H9 (cell line): Measurements from ENCODE around the gene MYOF. TPM values are rescaled to one million over a fixed set of nuclear protein-coding genes. Genes with fewer than 3 reads are reported as not detected.
A peak's percentile ranks its signal among the peaks of the same experiment; 100 is the strongest.

Experiments used
- DNase-seq: peaks from one replicate; pipeline ENCODE4 v3.0.0-alpha.2; 2017
- H2AFZ ChIP-seq: one replicate; pipeline ENCODE4 v1.6.1; 2013; ENCODE audit warnings: mild to moderate bottlenecking, low read length, control low read depth, moderate library complexity
- H2AK5ac ChIP-seq: 2 replicates; pipeline ENCODE4 v1.6.1; 2013; ENCODE audit warnings: low read length, control low read depth, mixed read lengths; ENCODE audit not compliant: insufficient read length
- H2BK120ac ChIP-seq: one replicate; pipeline ENCODE4 v1.6.1; 2013; ENCODE audit warnings: low read depth, mild to moderate bottlenecking, low read length, control low read depth, inconsistent platforms; ENCODE audit not compliant: poor library complexity, severe bottlenecking
- H2BK12ac ChIP-seq: 2 replicates; pipeline ENCODE4 v1.6.1; 2013; ENCODE audit warnings: low read length, control low read depth, mixed read lengths, low read depth; ENCODE audit not compliant: insufficient read length
- H2BK15ac ChIP-seq: 2 replicates; pipeline ENCODE4 v1.6.1; 2013; ENCODE audit warnings: low read depth, low read length, control low read depth
- H2BK20ac ChIP-seq: one replicate; pipeline ENCODE4 v1.6.1; 2013; ENCODE audit warnings: low read depth, mild to moderate bottlenecking, low read length, control low read depth, inconsistent platforms; ENCODE audit not compliant: poor library complexity, severe bottlenecking
- H2BK5ac ChIP-seq: 2 replicates; pipeline ENCODE4 v1.6.1; 2013; ENCODE audit warnings: low read length, control low read depth, mixed read lengths; ENCODE audit not compliant: insufficient read length
- H3K14ac ChIP-seq: 2 replicates; pipeline ENCODE4 v1.6.1; 2013; ENCODE audit warnings: low read length, control low read depth; ENCODE audit not compliant: insufficient read depth
- H3K18ac ChIP-seq: 2 replicates; pipeline ENCODE4 v1.6.1; 2013; ENCODE audit warnings: low read depth, mild to moderate bottlenecking, mixed read lengths, low read length, control low read depth; ENCODE audit not compliant: insufficient read length
- H3K23ac ChIP-seq: 2 replicates; pipeline ENCODE4 v1.6.1; 2013; ENCODE audit warnings: low read length, control low read depth, mixed read lengths, low read depth; ENCODE audit not compliant: insufficient read length
- H3K23me2 ChIP-seq: 2 replicates; pipeline ENCODE4 v1.6.1; 2013; ENCODE audit warnings: low read depth, mild to moderate bottlenecking, mixed read lengths, low read length, control low read depth; ENCODE audit not compliant: insufficient read length, poor library complexity, severe bottlenecking
- H3K27ac ChIP-seq: 2 replicates; pipeline ENCODE4 v1.5.1; 2013; ENCODE audit warnings: low read length, control low read depth, mixed read lengths, low read depth; ENCODE audit not compliant: insufficient read length
- H3K27me3 ChIP-seq: 2 replicates; pipeline ENCODE4 v1.6.1; 2013; ENCODE audit warnings: low read length, control low read depth, inconsistent platforms; ENCODE audit not compliant: insufficient read depth
- H3K4ac ChIP-seq: 2 replicates; pipeline ENCODE4 v1.6.1; 2013; ENCODE audit warnings: low read depth, mild to moderate bottlenecking, control low read depth, inconsistent platforms, low read length, moderate library complexity
- H3K4me1 ChIP-seq: 2 replicates; pipeline ENCODE4 v1.6.1; 2013; ENCODE audit warnings: low read length, control low read depth, inconsistent platforms; ENCODE audit not compliant: insufficient read depth
- H3K4me2 ChIP-seq: 2 replicates; pipeline ENCODE4 v1.6.1; 2013; ENCODE audit warnings: low read length, control low read depth, mixed read lengths; ENCODE audit not compliant: insufficient read length, insufficient read depth
- H3K56ac ChIP-seq: 2 replicates; pipeline ENCODE4 v1.6.1; 2013; ENCODE audit warnings: low read depth, mild to moderate bottlenecking, mixed read lengths, low read length, control low read depth; ENCODE audit not compliant: insufficient read length
- H3K79me1 ChIP-seq: 2 replicates; pipeline ENCODE4 v1.6.1; 2013; ENCODE audit warnings: low read depth, mild to moderate bottlenecking, moderate library complexity, low read length, control low read depth, inconsistent platforms; ENCODE audit not compliant: insufficient read depth, poor library complexity, severe bottlenecking
- H3K79me2 ChIP-seq: 2 replicates; pipeline ENCODE4 v1.6.1; 2013; ENCODE audit warnings: low read length, control low read depth, inconsistent platforms; ENCODE audit not compliant: insufficient read depth
- H3K9ac ChIP-seq: 2 replicates; pipeline ENCODE4 v1.6.1; 2013; ENCODE audit warnings: low read length, control low read depth, mixed read lengths; ENCODE audit not compliant: insufficient read length; ENCODE audit errors: extremely low read depth
- H3K9me3 ChIP-seq: one replicate; pipeline ENCODE4 v1.6.1; 2013; ENCODE audit warnings: low read depth, low read length, inconsistent platforms; ENCODE audit not compliant: control insufficient read depth
- H3T11ph ChIP-seq: one replicate; pipeline ENCODE4 v1.6.1; 2013; ENCODE audit warnings: mild to moderate bottlenecking, low read length, control low read depth, inconsistent platforms
- H4K20me1 ChIP-seq: one replicate; pipeline ENCODE4 v1.6.1; 2013; ENCODE audit not compliant: control insufficient read depth, insufficient read length, insufficient read depth
- H4K5ac ChIP-seq: 2 replicates; pipeline ENCODE4 v1.6.1; 2013; ENCODE audit warnings: low read depth, mild to moderate bottlenecking, mixed read lengths, low read length, control low read depth; ENCODE audit not compliant: insufficient read length
- H4K8ac ChIP-seq: replicated peaks from 2 replicates; pipeline ENCODE4 v1.6.1; 2013; ENCODE audit warnings: low read length, control low read depth, mixed read lengths, low read depth; ENCODE audit not compliant: insufficient read length
- H4K91ac ChIP-seq: 2 replicates; pipeline ENCODE4 v1.6.1; 2013; ENCODE audit warnings: low read depth, mild to moderate bottlenecking, moderate library complexity, mixed read lengths, low read length, control low read depth; ENCODE audit not compliant: insufficient read length
- H3K27ac Mint-ChIP-seq, 3 experiments: 2 replicates in 2 of 3; 3 replicates in 1 of 3; pipeline ENCODE4 v1.8.0; 2020 to 2021; ENCODE audit warnings: mixed read lengths in 3 of 3, mild to moderate bottlenecking in 1 of 3, moderate library complexity in 1 of 3
- H3K27me3 Mint-ChIP-seq: 2 replicates; pipeline ENCODE4 v1.8.0; 2021; ENCODE audit warnings: low read depth, mild to moderate bottlenecking, moderate library complexity, mixed read lengths
- H3K36me3 Mint-ChIP-seq, 3 experiments: 2 replicates in 2 of 3; 3 replicates in 1 of 3; pipeline ENCODE4 v1.8.0; 2020 to 2021; ENCODE audit warnings: low read depth in 3 of 3, mixed read lengths in 3 of 3; ENCODE audit not compliant: insufficient read depth in 1 of 3
- H3K4me1 Mint-ChIP-seq, 2 experiments: 2 replicates each; pipeline ENCODE4 v1.8.0; 2020; ENCODE audit warnings: mixed read lengths in 2 of 2
- H3K4me3 Mint-ChIP-seq, 2 experiments: 2 replicates in 1 of 2; 3 replicates in 1 of 2; pipeline ENCODE4 v1.8.0; 2020 to 2021; ENCODE audit warnings: mild to moderate bottlenecking in 2 of 2, mixed read lengths in 2 of 2, moderate library complexity in 1 of 2
- H3K9me3 Mint-ChIP-seq, 2 experiments: 2 replicates in 1 of 2; 3 replicates in 1 of 2; pipeline ENCODE4 v1.8.0; 2020; ENCODE audit warnings: mild to moderate bottlenecking in 2 of 2, mixed read lengths in 2 of 2, moderate library complexity in 1 of 2
- WGBS: extraction: QIAGEN DNeasy Blood & Tissue Kit; methylation state at CpG from one replicate; pipeline ENCODE4 v1.1.7; 2013; ENCODE audit warnings: missing lambda C conversion rate, low lambda C conversion rate, mixed read lengths; ENCODE audit not compliant: insufficient read length; ENCODE audit errors: extremely low coverage; 5-methylcytosine and 5-hydroxymethylcytosine counted together
- total RNA-seq: library from RNA; stranded (reverse); gene quantifications from 2 replicates; pipeline ENCODE4 v1.2.1, GENCODE V29; 2021
- TF ChIP-seq, protein P1 (sequence below): fragments of 200-600 bp; sonication (generic); conservative IDR thresholded peaks from 3 replicates; pipeline ENCODE4 v1.8.0; 2021; ENCODE audit warnings: antibody characterized with exemption, mild to moderate bottlenecking

MYOF gene
- total RNA-seq, 1 experiment from 2014 or later, result 2.8 TPM

DNA sequence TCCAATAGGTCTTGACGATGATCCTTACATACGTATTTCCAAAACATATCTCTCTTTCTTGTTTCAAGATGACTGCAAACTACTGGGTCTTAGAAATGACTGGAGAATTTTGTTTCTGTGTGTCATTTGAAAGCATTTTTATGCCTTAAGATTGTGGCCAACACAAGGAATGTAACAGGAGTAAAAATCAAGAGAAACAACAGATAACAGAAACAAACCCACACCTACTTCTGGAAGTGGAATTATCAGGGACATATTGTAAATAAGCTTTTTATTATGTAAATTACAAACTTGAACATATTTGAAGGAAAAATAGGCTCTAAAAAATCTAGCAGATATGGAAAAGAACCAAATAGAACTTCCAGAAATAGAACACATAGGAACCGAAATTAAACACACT is 212.9 kb downstream of the MYOF start:
- Histone ChIP-seq H4K8ac (no peak overlapping the region), H2BK120ac (no peak overlapping the region), H3K79me1 (no peaks in the 10 kb centered on the region), H3K56ac (no peak overlapping the region), H2BK15ac (no peak overlapping the region), H3K27ac (no peak overlapping the region), H2BK20ac (no peak overlapping the region), H3K79me2 (no peaks in the 10 kb centered on the region), H2AK5ac (no peak overlapping the region), H3K4me1 (peaks cover 12% of the 10 kb centered on the region; the same call in 1 of the 2 replicates), H4K91ac (no peak overlapping the region), H3K9me3 (peaks cover 16% of the 10 kb centered on the region), H4K20me1 (no peaks in the 10 kb centered on the region), H2BK12ac (no peak overlapping the region), H2BK5ac (no peak overlapping the region), H3K4ac (no peak overlapping the region), H3T11ph (no peak overlapping the region), H4K5ac (no peak overlapping the region), H2AFZ (no peak overlapping the region), H3K14ac (no peak overlapping the region), H3K23me2 (peaks cover 3% of the 10 kb centered on the region), H3K23ac (no peak overlapping the region), H3K9ac (no peak overlapping the region), H3K4me2 (no peak overlapping the region), H3K27me3 (no peaks in the 10 kb centered on the region), H3K18ac (no peak overlapping the region)
- H3K27me3 Mint-ChIP-seq, result no peaks in the 10 kb centered on the region; the same call in 1 of the 2 replicates
- H3K4me3 Mint-ChIP-seq, result no peak overlapping the region; a peak in 1 of 5 replicates
- DNase-seq, result no peak
- H3K36me3 Mint-ChIP-seq, result peaks cover 25 to 46% (median 38%) of the 10 kb centered on the region in 3 experiments
- H3K9me3 Mint-ChIP-seq, result peaks cover 28 to 43% of the 10 kb centered on the region in 2 experiments
- TF ChIP-seq, protein P1, sequence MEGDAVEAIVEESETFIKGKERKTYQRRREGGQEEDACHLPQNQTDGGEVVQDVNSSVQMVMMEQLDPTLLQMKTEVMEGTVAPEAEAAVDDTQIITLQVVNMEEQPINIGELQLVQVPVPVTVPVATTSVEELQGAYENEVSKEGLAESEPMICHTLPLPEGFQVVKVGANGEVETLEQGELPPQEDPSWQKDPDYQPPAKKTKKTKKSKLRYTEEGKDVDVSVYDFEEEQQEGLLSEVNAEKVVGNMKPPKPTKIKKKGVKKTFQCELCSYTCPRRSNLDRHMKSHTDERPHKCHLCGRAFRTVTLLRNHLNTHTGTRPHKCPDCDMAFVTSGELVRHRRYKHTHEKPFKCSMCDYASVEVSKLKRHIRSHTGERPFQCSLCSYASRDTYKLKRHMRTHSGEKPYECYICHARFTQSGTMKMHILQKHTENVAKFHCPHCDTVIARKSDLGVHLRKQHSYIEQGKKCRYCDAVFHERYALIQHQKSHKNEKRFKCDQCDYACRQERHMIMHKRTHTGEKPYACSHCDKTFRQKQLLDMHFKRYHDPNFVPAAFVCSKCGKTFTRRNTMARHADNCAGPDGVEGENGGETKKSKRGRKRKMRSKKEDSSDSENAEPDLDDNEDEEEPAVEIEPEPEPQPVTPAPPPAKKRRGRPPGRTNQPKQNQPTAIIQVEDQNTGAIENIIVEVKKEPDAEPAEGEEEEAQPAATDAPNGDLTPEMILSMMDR, result no peak
- WGBS, result no CpG with 5 or more reads among the region's 3 CpGs
- peaks cover 25 to 27% of the 10 kb centered on the region in 2 experiments for H3K4me1 Mint-ChIP-seq
- H3K27ac Mint-ChIP-seq, result peak overlapping the region in 1 of 3 experiments; percentile 69; a peak in 2 of 7 replicates
